H1 (cell line): ENCODE measurements around the gene JDP2. TPM values are rescaled to one million over a fixed set of nuclear protein-coding genes. Genes with fewer than 3 reads are reported as not detected.

Experiments used
- CTCF ChIA-PET: fragments of 300-600 bp; sonication (Branson Sonifier 250); formaldehyde crosslinking; loops from one replicate; lab custom pipeline; 2021; ENCODE audit not compliant: partially characterized antibody; lab: Charles Lee
- POLR2A ChIA-PET: fragments of 300-600 bp; sonication (Branson Sonifier 250); formaldehyde crosslinking; loops from one replicate; lab custom pipeline; 2021; ENCODE audit warnings: inconsistent platforms; ENCODE audit not compliant: partially characterized antibody; lab: Charles Lee
- DNase-seq, 2 experiments: peaks; one replicate each; pipeline versions ENCODE4 v3.0.0 to v3.0.0-alpha.2; 2010 to 2022; ENCODE audit warnings: low spot score in 2 of 2, low read depth in 1 of 2, mixed read lengths in 1 of 2
- FAIRE-seq: peaks from 2 replicates; lab custom pipeline; 2011; peaks lifted over from hg19 to GRCh38; lab: Jason Lieb, UNC
- H2AFZ ChIP-seq: 2 replicates; pipeline ENCODE4 v1.8.1; 2012; ENCODE audit warnings: low read length, inconsistent platforms
- H2AK5ac ChIP-seq: 2 replicates; pipeline ENCODE4 v1.6.1; 2013; ENCODE audit warnings: low read depth, low read length
- H2BK120ac ChIP-seq: replicated peaks from 2 replicates; pipeline ENCODE3; 2013; ENCODE audit warnings: low read depth, low read length, inconsistent platforms
- H2BK12ac ChIP-seq: 2 replicates; pipeline ENCODE4 v1.6.1; 2013; ENCODE audit warnings: low read depth, low read length
- H2BK15ac ChIP-seq: 2 replicates; pipeline ENCODE4 v1.6.1; 2013; ENCODE audit warnings: low read length
- H2BK20ac ChIP-seq: 2 replicates; pipeline ENCODE4 v1.6.1; 2013; ENCODE audit warnings: low read length
- H2BK5ac ChIP-seq: 2 replicates; pipeline ENCODE4 v1.6.1; 2013; ENCODE audit warnings: low read depth, low read length
- H3K14ac ChIP-seq: 2 replicates; pipeline ENCODE4 v1.6.1; 2013; ENCODE audit warnings: inconsistent platforms; ENCODE audit not compliant: insufficient read length
- H3K18ac ChIP-seq: 2 replicates; pipeline ENCODE4 v1.6.1; 2013; ENCODE audit warnings: low read length; ENCODE audit errors: extremely low read depth
- H3K23ac ChIP-seq: 2 replicates; pipeline ENCODE4 v1.6.1; 2013; ENCODE audit warnings: inconsistent platforms; ENCODE audit not compliant: insufficient read length
- H3K23me2 ChIP-seq: 2 replicates; pipeline ENCODE4 v1.6.1; 2013; ENCODE audit warnings: low read depth, low read length
- H3K27ac ChIP-seq: 2 replicates; pipeline ENCODE4 v1.6.1; 2011; ENCODE audit warnings: low read depth, low read length, inconsistent platforms
- H3K27me3 ChIP-seq, 4 experiments: replicated peaks in 1 of 4; 1 replicate in 1 of 4; 2 replicates in 3 of 4; pipeline versions ENCODE4 v1.6.1 to v1.8.1; 2011 to 2013; ENCODE audit warnings: low read length in 3 of 4, mild to moderate bottlenecking in 3 of 4, inconsistent platforms in 2 of 4, mixed read lengths in 2 of 4, moderate library complexity in 1 of 4; ENCODE audit not compliant: control insufficient read depth in 3 of 4, insufficient read depth in 3 of 4; ENCODE audit errors: extremely low read depth in 1 of 4
- H3K36me3 ChIP-seq, 4 experiments: 2 replicates each; pipeline versions ENCODE4 v1.6.1 to v1.8.1; 2011 to 2013; ENCODE audit warnings: mild to moderate bottlenecking in 4 of 4, low read length in 3 of 4, moderate library complexity in 2 of 4, control low read depth in 1 of 4, inconsistent platforms in 1 of 4; ENCODE audit not compliant: insufficient read depth in 4 of 4, control insufficient read depth in 2 of 4
- H3K4ac ChIP-seq: replicated peaks from 2 replicates; pipeline ENCODE3; 2013; ENCODE audit warnings: low read length, low read depth, mixed read lengths, inconsistent platforms; ENCODE audit not compliant: insufficient read length
- H3K4me1 ChIP-seq, 4 experiments: replicated peaks in 1 of 4; 1 replicate in 1 of 4; 2 replicates in 3 of 4; pipeline versions ENCODE4 v1.6.1 to v1.8.1; 2011 to 2013; ENCODE audit warnings: low read length in 3 of 4, inconsistent platforms in 2 of 4, mixed read lengths in 1 of 4; ENCODE audit not compliant: insufficient read depth in 4 of 4, control insufficient read depth in 3 of 4
- H3K4me2 ChIP-seq, 2 experiments: 2 replicates each; pipeline versions ENCODE4 v1.6.1 to v1.8.1; 2011 to 2013; ENCODE audit warnings: low read depth in 2 of 2, low read length in 2 of 2, control low read depth in 1 of 2, inconsistent platforms in 1 of 2, mild to moderate bottlenecking in 1 of 2; ENCODE audit not compliant: insufficient read depth in 1 of 2
- H3K4me3 ChIP-seq, 4 experiments: fragments of 200-600, 300-600 bp in 1 of 4; sonication (generic), shearing (Covaris generic), sonication (Bioruptor Twin) in 1 of 4; 2 replicates each; pipeline versions ENCODE4 v1.5.1 to v1.8.1; 2011 to 2016; ENCODE audit warnings: low read length in 4 of 4, low read depth in 3 of 4, control low read depth in 2 of 4, inconsistent platforms in 2 of 4, mild to moderate bottlenecking in 2 of 4, mixed read lengths in 1 of 4, moderate library complexity in 1 of 4; ENCODE audit not compliant: insufficient read depth in 2 of 4; ENCODE audit errors: extremely low read depth in 1 of 4
- H3K56ac ChIP-seq: replicated peaks from 2 replicates; pipeline ENCODE3; 2013; ENCODE audit warnings: low read depth, mild to moderate bottlenecking, mixed read lengths, low read length, inconsistent platforms; ENCODE audit not compliant: insufficient read length
- H3K79me1 ChIP-seq: 2 replicates; pipeline ENCODE4 v1.6.1; 2013; ENCODE audit warnings: low read depth, low read length, control low read depth
- H3K79me2 ChIP-seq, 2 experiments: 2 replicates each; pipeline versions ENCODE4 v1.6.1 to v1.8.1; 2012 to 2013; ENCODE audit warnings: low read length in 2 of 2, mild to moderate bottlenecking in 2 of 2, inconsistent platforms in 1 of 2; ENCODE audit not compliant: insufficient read depth in 2 of 2, control insufficient read depth in 1 of 2
- H3K9ac ChIP-seq, 4 experiments: replicated peaks in 1 of 4; 1 replicate in 1 of 4; 2 replicates in 3 of 4; pipeline versions ENCODE4 v1.6.1 to v1.8.1; 2011 to 2013; ENCODE audit warnings: low read depth in 3 of 4, low read length in 3 of 4, control low read depth in 2 of 4, mild to moderate bottlenecking in 2 of 4, moderate library complexity in 2 of 4, inconsistent platforms in 1 of 4; ENCODE audit errors: extremely low read depth in 1 of 4
- H3K9me3 ChIP-seq, 2 experiments: 2 replicates each; pipeline versions ENCODE4 v1.6.1 to v1.8.1; 2012 to 2013; ENCODE audit warnings: mild to moderate bottlenecking in 2 of 2, moderate library complexity in 2 of 2, control low read depth in 1 of 2, inconsistent platforms in 1 of 2, low read depth in 1 of 2, low read length in 1 of 2, mixed read lengths in 1 of 2; ENCODE audit not compliant: insufficient read depth in 2 of 2
- H4K20me1 ChIP-seq, 2 experiments: replicated peaks in 1 of 2; 2 replicates each; pipeline versions ENCODE3 to v1.8.1; 2011 to 2013; ENCODE audit warnings: inconsistent platforms in 2 of 2, low read length in 2 of 2, mild to moderate bottlenecking in 1 of 2; ENCODE audit not compliant: insufficient read depth in 2 of 2, control insufficient read depth in 1 of 2
- H4K5ac ChIP-seq: 2 replicates; pipeline ENCODE4 v1.6.1; 2013; ENCODE audit warnings: low read length, low read depth, mixed read lengths, inconsistent platforms; ENCODE audit not compliant: insufficient read length
- H4K8ac ChIP-seq: 2 replicates; pipeline ENCODE4 v1.8.0; 2013; ENCODE audit warnings: mild to moderate bottlenecking, moderate library complexity, low read length, inconsistent platforms; ENCODE audit not compliant: insufficient read depth; ENCODE audit errors: extremely low read depth
- H4K91ac ChIP-seq: replicated peaks from 2 replicates; pipeline ENCODE3; 2013; ENCODE audit warnings: low read length, mixed read lengths, inconsistent platforms; ENCODE audit not compliant: insufficient read length
- BACH1 ChIP-seq: IDR thresholded peaks from 2 replicates; pipeline ENCODE4 v1.6.1; 2012; ENCODE audit warnings: low read length, improper control_type of control experiment
- CTBP2 ChIP-seq: IDR thresholded peaks from 2 replicates; pipeline ENCODE4 v1.7.0; 2011; ENCODE audit warnings: borderline replicate concordance, mild to moderate bottlenecking, moderate library complexity, mixed read lengths, low read length; ENCODE audit not compliant: insufficient read depth, insufficient read length
- E2F6 ChIP-seq: IDR thresholded peaks from 2 replicates; pipeline ENCODE4 v1.6.1; 2012; ENCODE audit warnings: inconsistent platforms
- EZH2 ChIP-seq: fragments of 200-600 bp; sonication (generic); IDR thresholded peaks from 2 replicates; pipeline ENCODE4 v1.7.1; 2012; ENCODE audit warnings: low read depth, mild to moderate bottlenecking, moderate library complexity, low read length, inconsistent platforms; ENCODE audit not compliant: severe bottlenecking
- FOSL1 ChIP-seq: IDR thresholded peaks from 2 replicates; pipeline ENCODE4 v1.6.1; 2011; ENCODE audit warnings: mild to moderate bottlenecking, low read depth, low read length, moderate library complexity; ENCODE audit not compliant: insufficient read depth
- GTF2F1 ChIP-seq: IDR thresholded peaks from 2 replicates; pipeline ENCODE4 v1.6.1; 2012; ENCODE audit warnings: low read depth, low read length, improper control_type of control experiment, borderline replicate concordance
- NRF1 ChIP-seq: IDR thresholded peaks from 2 replicates; pipeline ENCODE4 v1.6.1; 2011; ENCODE audit warnings: mild to moderate bottlenecking, low read depth, low read length, improper control_type of control experiment
- RAD21 ChIP-seq, 2 experiments: IDR thresholded peaks in 1 of 2; conservative IDR thresholded peaks in 1 of 2; 2 replicates each; pipeline ENCODE4 v1.6.1; 2011; ENCODE audit warnings: low read depth in 2 of 2, low read length in 2 of 2, improper control_type of control experiment in 1 of 2, inconsistent platforms in 1 of 2, mild to moderate bottlenecking in 1 of 2, moderate library complexity in 1 of 2
- RXRA ChIP-seq: IDR thresholded peaks from 2 replicates; pipeline ENCODE4 v1.6.1; 2011; ENCODE audit warnings: low read depth, mild to moderate bottlenecking, low read length, moderate library complexity; ENCODE audit not compliant: insufficient read depth
- SIN3A ChIP-seq, 2 experiments: IDR thresholded peaks in 1 of 2; conservative IDR thresholded peaks in 1 of 2; 2 replicates each; pipeline ENCODE4 v1.6.1; 2011 to 2012; ENCODE audit warnings: low read length in 2 of 2, improper control_type of control experiment in 1 of 2, low read depth in 1 of 2, mild to moderate bottlenecking in 1 of 2
- SIRT6 ChIP-seq: IDR thresholded peaks from one replicate; pipeline ENCODE4 v1.7.1; 2012; ENCODE audit warnings: low read length, inconsistent platforms
- TCF12 ChIP-seq: IDR thresholded peaks from 2 replicates; pipeline ENCODE4 v1.6.1; 2011; ENCODE audit warnings: low read depth, mild to moderate bottlenecking, low read length
- TEAD4 ChIP-seq: IDR thresholded peaks from 2 replicates; pipeline ENCODE4 v1.6.1; 2012; ENCODE audit warnings: low read depth, low read length, inconsistent platforms, mixed read lengths
- WGBS, 2 experiments: shearing (Covaris generic) in 1 of 2; methylation state at CpG; one replicate each; pipeline versions ENCODE4 v1.1.6 to v1.1.7; 2013 to 2015; ENCODE audit warnings: low lambda C conversion rate in 2 of 2, mixed read lengths in 2 of 2, inconsistent platforms in 1 of 2, low coverage in 1 of 2, missing lambda C conversion rate in 1 of 2; ENCODE audit not compliant: insufficient replicate concordance in 2 of 2, insufficient coverage in 1 of 2, insufficient read length in 1 of 2; ENCODE audit errors: extremely low coverage in 1 of 2, missing lambda C conversion rate in 1 of 2; 5-methylcytosine and 5-hydroxymethylcytosine counted together
- polyA plus RNA-seq, 7 experiments: library from polyadenylated mRNA; depleted of rRNA in 3 of 7; stranded (reverse) in 5 of 7; unstranded in 2 of 7; fragments of >200 nt in 5 of 7; fragments of 200-250 nt in 2 of 7; gene quantifications; 1 replicate in 5 of 7; 2 replicates in 1 of 7; 4 replicates in 1 of 7; pipeline versions ENCODE4 v1.2.1 to v1.2.3, GENCODE V29; 2011 to 2013; ENCODE audit warnings: missing spikeins in 2 of 7, mixed read lengths in 2 of 7
- total RNA-seq: library from RNA; stranded (reverse); fragmentation: NEBNext Ultra II Directional; extraction: Animal tissue kit (Norgen Biotek cat#: 25700); gene quantifications from 2 replicates; pipeline ENCODE4 v1.2.1, GENCODE V29; 2021

Gene JDP2
- total and polyA plus RNA-seq, 2 of the 8 experiments (the other 6 are each of a cell fraction or from before 2014, with no cell fraction given) = 8.9 to 27.2 TPM

DNA sequence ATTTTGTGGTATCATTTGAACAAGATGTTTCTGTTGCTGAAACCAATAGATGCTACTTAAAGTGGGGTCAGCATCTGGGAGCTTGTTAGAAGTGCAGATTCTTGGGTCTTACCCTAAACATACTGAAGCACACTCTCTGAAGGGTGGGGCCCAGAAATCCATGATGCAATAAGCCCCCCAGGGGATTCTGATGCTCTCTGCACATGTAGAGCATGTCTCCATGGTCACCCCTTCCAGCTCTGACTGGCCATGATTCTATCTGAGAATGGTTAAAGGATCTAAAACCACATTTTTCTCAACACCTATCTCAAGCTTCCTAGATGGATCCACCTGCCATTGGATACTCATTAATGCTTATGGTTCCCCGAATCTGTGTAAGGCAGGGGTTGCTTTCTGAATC, 20.4 kb downstream of the JDP2 start:
- ChIA-PET POLR2A (interaction anchor here (0.7 to 6.5 kb wide), 6 partner anchors 7 to 32 kb away, joined by 3 to 53 read pairs (median 3); partner anchors contain the start of gene JDP2), CTCF (interaction anchor here (1.0 to 3.2 kb wide), 5 partner anchors 9 to 113 kb away, joined by 3 to 12 read pairs (median 4); no protein-coding TSS in a partner anchor)
- no peak for TF ChIP-seq TCF12
- TF ChIP-seq FOSL1 = no peak
- no peak for TF ChIP-seq EZH2
- TF ChIP-seq RXRA = no peak
- no peak for TF ChIP-seq RAD21 (IDR thresholded peaks at IDR 0.05 in 1 of 2, conservative IDR thresholded peaks at IDR 0.05 in 1 of 2; ENCODE audit: low read depth in 2 of 2, low read length in 2 of 2)
- TF ChIP-seq SIRT6 = no peak
- TF ChIP-seq NRF1 = no peak
- no peak for TF ChIP-seq BACH1
- TF ChIP-seq TEAD4 = no peak
- TF ChIP-seq SIN3A (conservative IDR thresholded peaks at IDR 0.05 in 1 of 2, IDR thresholded peaks at IDR 0.05 in 1 of 2; ENCODE audit: low read depth in 1 of 2, low read length in 2 of 2) = no peak
- TF ChIP-seq GTF2F1 = no peak
- TF ChIP-seq CTBP2 = no peak
- no peak for TF ChIP-seq E2F6
- Histone ChIP-seq H3K56ac (no peak overlapping the region), H2BK20ac (no peak overlapping the region), H2BK12ac (no peak overlapping the region), H3K4me3 (no peak overlapping the region), H2BK120ac (no peak overlapping the region), H4K91ac (no peak overlapping the region), H3K4me1 (peaks cover 9 to 13% (median 10%) of the 10 kb centered on the region in 4 experiments), H3K36me3 (peaks cover 0 to 4% (median 0%) of the 10 kb centered on the region in 4 experiments; a peak in 2 of 8 replicates), H2BK15ac (no peak overlapping the region), H2AK5ac (no peak overlapping the region), H3K9me3 (no peaks in the 10 kb centered on the region), H3K4me2 (no peak overlapping the region), H3K9ac (no peak overlapping the region), H3K14ac (no peak overlapping the region), H2BK5ac (no peak overlapping the region), H3K23ac (no peak overlapping the region), H3K79me1 (no peaks in the 10 kb centered on the region), H3K79me2 (peaks cover 0 to 6% of the 10 kb centered on the region in 2 experiments; a peak in 1 of 4 replicates), H3K18ac (no peak overlapping the region), H4K8ac (no peak overlapping the region), H3K27me3 (no peaks in the 10 kb centered on the region), H2AFZ (no peak overlapping the region), H3K23me2 (no peaks in the 10 kb centered on the region), H4K20me1 (peaks cover 0 to 3% of the 10 kb centered on the region in 2 experiments), H3K27ac (no peak overlapping the region), H3K4ac (no peak overlapping the region), H4K5ac (no peak overlapping the region)
- FAIRE-seq = no peak
- DNase-seq = no peak
- WGBS, 2 experiments = 88% methylated on average over 1 of the region's 1 CpG; no CpG with 5 or more reads in 1 of the 2 experiments
